ENCODE data around the gene AFG1L. TPM values are rescaled to one million over a fixed set of nuclear protein-coding genes. Genes with fewer than 3 reads are reported as not detected.

The AFG1L gene
- total RNA-seq, 1 experiment from 2014 or later = 6.3 TPM

DNA sequence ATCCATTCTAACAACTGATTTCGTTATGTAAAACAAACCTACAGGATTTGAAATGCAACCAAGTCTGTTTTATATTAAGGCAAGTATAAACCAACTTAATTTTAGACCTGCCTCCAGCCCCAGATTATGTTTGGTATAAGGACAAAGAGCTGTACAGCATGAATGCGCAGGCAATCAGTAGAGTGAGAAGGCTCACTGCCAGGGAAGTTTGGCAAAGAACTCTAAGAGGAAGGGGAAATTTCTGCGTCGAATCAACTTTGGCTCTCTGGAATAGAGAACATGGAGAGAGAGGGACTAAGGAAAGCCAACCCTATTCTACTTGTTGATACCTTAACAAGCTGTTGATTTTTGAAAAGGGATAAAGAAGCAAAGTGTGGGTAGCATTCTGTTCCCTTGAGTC is 168.9 kb downstream of the AFG1L start:
- Histone ChIP-seq H3K4me1 (peaks cover 6% of the 10 kb centered on the region), H3K4me3 (no peak overlapping the region), H3K27me3 (no peaks in the 10 kb centered on the region), H3K9me3 (replicated peaks) (no peaks in the 10 kb centered on the region), H3K36me3 (no peaks in the 10 kb centered on the region), H3K27ac (no peak overlapping the region)
- DNase-seq = no peak

DNA sequence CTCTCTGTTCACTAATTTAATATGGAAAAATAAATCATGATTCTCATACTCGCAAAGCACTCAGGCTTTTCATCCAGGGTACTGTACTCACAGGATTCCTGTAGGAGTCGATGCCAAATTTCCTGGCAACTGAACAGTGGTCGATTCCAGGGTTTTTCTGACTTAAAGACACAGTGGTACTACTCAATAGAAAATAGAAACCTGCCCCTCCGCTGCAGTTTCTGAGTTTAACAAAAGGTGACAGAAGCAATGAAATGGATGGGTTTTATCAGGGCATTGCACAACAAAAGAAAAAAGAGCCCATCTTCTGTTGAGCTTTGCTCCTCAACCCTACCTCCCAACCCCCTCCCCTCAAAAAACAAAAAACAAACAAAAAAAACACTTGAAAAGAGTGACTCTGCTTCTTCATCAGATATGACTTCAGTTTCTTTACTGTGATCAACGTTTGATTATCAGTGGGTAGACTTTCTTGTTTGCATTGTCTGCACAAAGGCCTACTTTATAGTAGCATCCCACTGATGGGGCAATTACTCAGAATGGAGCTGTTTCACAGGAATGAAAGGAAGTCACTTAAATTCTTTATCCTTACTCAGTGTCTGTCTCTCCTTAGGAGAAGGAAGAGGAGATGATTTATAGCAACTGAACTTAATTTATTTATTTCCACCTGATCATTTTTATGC is 169.7 kb downstream of the AFG1L start:
- Histone ChIP-seq H3K9me3 (replicated peaks) (no peaks in the 10 kb centered on the region), H3K27ac (no peak overlapping the region), H3K4me3 (no peak overlapping the region), H3K4me1 (peaks cover 6% of the 10 kb centered on the region), H3K27me3 (no peaks in the 10 kb centered on the region), H3K36me3 (no peaks in the 10 kb centered on the region)
- no peak for DNase-seq

DNA sequence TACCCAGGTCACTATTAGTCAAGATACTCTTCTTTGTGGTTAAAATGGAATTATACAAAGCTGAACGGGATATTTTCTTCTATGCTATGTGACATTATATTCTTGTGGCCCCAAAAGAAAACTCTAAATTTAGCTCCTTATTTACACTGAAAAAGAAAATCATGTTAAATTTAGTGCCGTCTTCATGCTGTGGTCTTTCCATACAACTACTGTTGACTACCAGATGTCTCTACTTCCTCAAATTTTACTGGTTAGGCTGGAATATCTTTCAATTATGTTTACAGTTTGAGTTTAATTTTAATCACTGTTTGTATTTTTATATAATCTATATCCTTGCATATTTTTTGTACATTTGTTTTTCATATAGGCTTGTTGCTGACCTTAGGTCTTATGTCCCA is 170.2 kb downstream of the AFG1L start:
- no peaks in the 10 kb centered on the region for H3K9me3 ChIP-seq (replicated peaks)
- H3K4me3 ChIP-seq = no peak overlapping the region
- DNase-seq = no peak
- no peak overlapping the region for H3K27ac ChIP-seq
- H3K36me3 ChIP-seq = no peaks in the 10 kb centered on the region
- peaks cover 6% of the 10 kb centered on the region for H3K4me1 ChIP-seq
- no peaks in the 10 kb centered on the region for H3K27me3 ChIP-seq

DNA sequence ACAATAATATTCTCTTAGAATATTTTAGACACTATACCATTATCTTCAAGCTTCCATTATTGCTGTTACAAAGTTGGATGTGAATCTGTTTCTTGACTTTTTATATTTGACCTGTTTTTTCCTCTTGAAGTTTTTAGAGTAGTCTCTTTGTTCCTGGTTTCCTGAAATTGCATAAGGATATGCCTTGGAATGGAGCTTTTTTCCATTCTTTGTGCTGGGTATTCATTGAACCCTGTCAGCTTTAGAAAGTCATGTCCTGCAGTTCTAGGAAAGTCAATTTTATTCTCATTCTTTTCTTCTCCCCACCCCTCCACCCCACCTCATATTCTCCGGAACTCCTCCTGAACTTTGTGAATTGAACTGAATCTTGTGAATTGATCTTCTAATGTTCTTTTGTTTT is 173.5 kb downstream of the AFG1L start:
- DNase-seq = no peak
- H3K9me3 ChIP-seq (replicated peaks) = no peaks in the 10 kb centered on the region
- no peak overlapping the region for H3K4me3 ChIP-seq
- H3K36me3 ChIP-seq = no peaks in the 10 kb centered on the region
- H3K4me1 ChIP-seq = no peaks in the 10 kb centered on the region; the same call in 1 of the 2 replicates
- no peak overlapping the region for H3K27ac ChIP-seq
- no peaks in the 10 kb centered on the region for H3K27me3 ChIP-seq

DNA sequence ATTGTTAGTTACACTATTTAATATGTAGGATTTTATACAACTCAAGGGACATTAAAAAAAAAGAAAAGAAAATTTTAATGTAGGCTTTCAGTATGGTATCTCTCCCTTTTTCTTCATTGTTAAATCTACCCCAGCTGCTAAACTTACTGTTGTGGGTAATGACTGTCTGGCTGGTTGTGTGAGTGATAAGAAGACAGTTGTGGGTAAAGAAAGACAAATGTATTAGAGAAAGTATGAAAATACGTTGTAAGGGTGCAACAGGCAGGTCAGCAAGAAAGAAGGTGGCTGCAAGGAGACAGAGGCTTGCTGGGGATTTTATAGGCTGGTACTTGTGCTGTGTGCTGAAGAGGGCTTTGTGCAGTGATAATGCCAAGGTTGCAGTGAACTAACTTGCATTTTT is 174.5 kb downstream of the AFG1L start:
- no peaks in the 10 kb centered on the region for H3K4me1 ChIP-seq
- H3K27ac ChIP-seq = no peak overlapping the region
- no peak overlapping the region for H3K4me3 ChIP-seq
- no peaks in the 10 kb centered on the region for H3K27me3 ChIP-seq
- no peak for DNase-seq
- H3K9me3 ChIP-seq (replicated peaks) = no peaks in the 10 kb centered on the region
- no peaks in the 10 kb centered on the region for H3K36me3 ChIP-seq

DNA sequence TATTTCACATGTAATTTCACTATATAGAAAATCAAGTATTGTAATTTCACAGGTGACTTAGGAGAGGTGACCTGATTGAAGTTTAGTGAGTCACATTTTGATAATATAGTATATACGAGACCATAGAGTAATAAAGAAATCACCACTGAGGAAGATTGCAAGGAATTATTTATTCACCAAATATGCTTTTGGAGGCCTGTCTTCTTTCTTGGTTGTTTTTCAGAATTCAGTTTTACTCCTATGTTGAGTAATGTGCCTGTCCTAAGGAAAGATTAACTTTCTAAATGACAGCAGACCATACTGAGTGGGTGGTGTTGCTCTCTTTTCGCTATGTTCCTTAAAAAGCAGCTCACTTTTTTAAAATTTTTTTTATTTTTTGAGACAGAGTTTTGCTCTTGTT is 178.3 kb downstream of the AFG1L start:
- Histone ChIP-seq H3K9me3 (replicated peaks) (no peaks in the 10 kb centered on the region; the same call in 1 of the 2 replicates), H3K27ac (no peak overlapping the region), H3K27me3 (no peaks in the 10 kb centered on the region), H3K4me1 (no peaks in the 10 kb centered on the region), H3K4me3 (no peak overlapping the region), H3K36me3 (no peaks in the 10 kb centered on the region)
- DNase-seq = no peak

DNA sequence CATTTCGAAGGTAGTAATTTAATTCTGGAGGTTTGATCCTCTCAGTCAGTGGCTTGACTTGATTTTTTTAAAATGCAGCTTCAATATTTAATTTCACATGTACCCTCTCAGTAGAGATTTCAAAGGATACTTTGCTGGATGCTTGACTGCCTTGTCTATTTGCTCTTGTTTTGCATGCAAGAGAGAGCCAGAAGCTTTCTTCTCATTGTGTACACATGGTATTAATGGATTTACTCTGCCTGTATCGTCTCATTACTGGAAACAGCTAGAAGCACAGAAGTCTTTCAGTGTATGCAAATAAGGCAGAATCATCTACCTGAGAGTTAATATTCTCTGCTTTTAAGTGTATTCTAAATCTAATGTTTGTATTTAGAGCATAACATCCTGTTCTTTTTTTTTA is 181.5 kb downstream of the AFG1L start:
- no peak for DNase-seq
- Histone ChIP-seq H3K9me3 (replicated peaks) (no peaks in the 10 kb centered on the region; the same call in 1 of the 2 replicates), H3K4me3 (no peak overlapping the region), H3K4me1 (no peaks in the 10 kb centered on the region), H3K27me3 (no peaks in the 10 kb centered on the region), H3K36me3 (no peaks in the 10 kb centered on the region), H3K27ac (no peak overlapping the region)

DNA sequence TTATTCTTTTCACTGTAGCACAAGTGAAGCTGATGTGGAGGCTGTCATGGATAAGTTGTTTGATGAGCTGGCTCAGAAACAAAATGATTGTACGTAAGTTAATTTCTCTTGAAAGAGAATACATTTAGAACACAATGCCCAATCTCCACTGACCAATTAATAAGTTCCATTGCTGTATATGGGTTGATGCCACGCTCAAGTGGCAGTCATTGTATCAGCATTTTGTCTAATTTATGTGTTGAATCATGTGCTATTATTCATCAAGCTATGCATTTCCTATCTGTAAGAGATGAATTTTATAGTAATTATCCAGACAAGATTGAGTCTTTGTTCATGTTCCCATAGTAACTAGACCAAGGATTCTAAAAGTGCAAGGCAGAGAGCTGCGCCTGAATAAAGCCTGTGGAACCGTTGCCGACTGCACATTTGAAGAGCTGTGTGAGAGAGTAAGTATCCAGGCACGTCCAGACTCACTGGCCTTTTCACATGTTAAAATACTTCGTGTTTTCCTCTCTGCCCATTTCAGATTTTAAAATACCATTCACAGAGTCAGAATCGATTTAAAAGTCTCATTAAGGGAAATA is 182.1 kb downstream of the AFG1L start:
- Histone ChIP-seq H3K4me3 (no peak overlapping the region), H3K9me3 (replicated peaks) (peaks cover 2% of the 10 kb centered on the region; the same call in 1 of the 2 replicates), H3K4me1 (no peaks in the 10 kb centered on the region), H3K27me3 (no peaks in the 10 kb centered on the region), H3K36me3 (no peaks in the 10 kb centered on the region), H3K27ac (no peak overlapping the region)
- DNase-seq = no peak

DNA sequence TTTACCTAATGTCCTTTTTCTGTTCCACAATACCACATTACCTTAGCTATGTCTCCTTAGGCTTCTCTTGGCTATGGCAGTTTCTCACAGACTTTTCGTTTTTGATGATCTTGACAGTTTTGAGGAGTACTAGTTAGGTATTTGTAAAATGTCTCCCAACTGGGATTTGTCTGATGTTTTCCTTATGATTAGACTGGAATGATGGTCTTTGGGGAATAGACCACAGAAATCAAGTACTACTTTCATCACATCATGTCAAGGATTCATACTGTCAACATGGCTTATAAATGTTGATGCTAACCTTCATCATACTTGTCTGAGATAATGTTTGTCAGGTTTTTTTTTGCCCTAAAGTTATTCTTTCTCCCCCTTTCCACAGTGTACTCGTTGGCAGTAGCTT is 187.7 kb downstream of the AFG1L start:
- Histone ChIP-seq H3K4me3 (no peak overlapping the region), H3K4me1 (no peaks in the 10 kb centered on the region), H3K27me3 (no peaks in the 10 kb centered on the region), H3K9me3 (replicated peaks) (0 out of 2 replicates have a peak, but pooled peaks cover 2% of the 10 kb centered on the region), H3K27ac (no peak overlapping the region), H3K36me3 (no peaks in the 10 kb centered on the region; the same call in 1 of the 2 replicates)
- DNase-seq = no peak

DNA sequence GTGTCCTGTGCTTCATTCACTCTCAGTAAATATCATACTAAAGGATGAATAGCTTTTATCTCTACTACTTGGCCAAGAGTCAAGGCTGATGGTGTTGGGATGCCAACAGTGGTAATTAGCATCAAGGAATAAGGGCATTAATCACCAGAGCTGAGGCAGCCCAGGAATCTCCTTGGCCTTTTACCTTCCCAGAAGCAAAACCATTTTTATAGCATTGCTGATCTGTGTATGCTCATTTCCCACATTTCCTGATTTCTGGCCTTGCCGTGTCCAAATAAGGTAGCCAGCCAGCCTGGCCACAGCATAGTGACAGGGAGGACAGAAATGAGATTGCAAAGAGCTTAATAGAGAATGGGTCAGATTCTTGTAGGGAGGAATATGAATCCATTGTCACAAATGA is 189.2 kb downstream of the AFG1L start:
- Histone ChIP-seq H3K36me3 (no peaks in the 10 kb centered on the region; the same call in 1 of the 2 replicates), H3K27me3 (no peaks in the 10 kb centered on the region), H3K4me3 (no peak overlapping the region), H3K9me3 (replicated peaks) (0 out of 2 replicates have a peak, but pooled peaks cover 2% of the 10 kb centered on the region), H3K4me1 (no peaks in the 10 kb centered on the region), H3K27ac (no peak overlapping the region)
- DNase-seq = no peak

DNA sequence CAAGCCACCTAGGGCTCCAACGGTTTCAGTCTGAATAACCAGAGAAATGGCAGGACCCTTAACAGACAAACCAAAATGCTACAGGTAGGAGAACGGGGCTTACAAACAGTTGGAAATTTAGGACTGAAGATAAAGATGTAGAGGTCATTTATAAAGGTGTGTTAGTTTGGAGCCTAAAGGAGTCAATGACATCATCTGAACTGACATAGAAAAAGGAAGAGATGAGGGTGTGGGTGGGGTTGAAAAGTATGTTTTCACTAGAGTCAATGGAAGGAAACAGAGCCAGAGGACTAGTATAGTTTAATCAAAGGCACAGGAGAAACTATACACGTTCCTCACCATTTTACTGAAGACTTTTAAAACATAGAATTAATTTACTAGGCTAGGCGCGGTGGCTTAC is 194.8 kb downstream of the AFG1L start:
- no peak for DNase-seq
- Histone ChIP-seq H3K27me3 (no peaks in the 10 kb centered on the region), H3K4me1 (no peaks in the 10 kb centered on the region), H3K4me3 (no peak overlapping the region), H3K27ac (no peak overlapping the region), H3K9me3 (replicated peaks) (no peaks in the 10 kb centered on the region), H3K36me3 (no peaks in the 10 kb centered on the region; the same call in 1 of the 2 replicates)

DNA sequence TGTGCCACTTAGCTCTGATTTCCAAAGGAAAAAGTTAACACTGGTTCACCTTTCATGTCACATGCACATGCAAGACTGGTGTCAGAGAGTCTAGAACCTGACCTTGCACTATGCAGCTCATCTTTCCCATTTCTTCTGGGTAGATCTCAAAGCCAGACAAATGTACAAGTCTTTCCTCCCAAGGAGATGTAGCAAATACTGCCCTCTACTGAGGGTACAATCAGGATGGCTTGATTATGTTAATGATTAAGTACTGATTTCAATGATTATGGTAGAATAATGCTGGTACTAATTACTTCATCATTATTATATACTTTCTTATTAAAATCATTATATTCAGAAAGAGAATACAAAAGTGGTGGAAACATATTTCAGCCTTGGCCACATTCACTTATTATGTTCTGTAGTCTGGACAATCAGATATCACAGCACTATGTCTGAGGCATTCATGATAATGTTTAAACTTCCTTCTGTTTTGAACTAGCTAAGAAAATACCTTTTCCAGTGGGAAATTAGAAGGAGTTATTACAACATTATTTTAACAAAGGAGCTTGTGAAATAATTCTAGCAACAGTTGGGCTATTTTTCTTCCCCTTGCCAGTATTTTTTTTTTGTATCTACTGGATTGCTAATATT is 197.4 kb downstream of the AFG1L start:
- no peaks in the 10 kb centered on the region for H3K27me3 ChIP-seq
- no peaks in the 10 kb centered on the region for H3K36me3 ChIP-seq
- H3K27ac ChIP-seq = no peak overlapping the region
- H3K9me3 ChIP-seq (replicated peaks) = no peaks in the 10 kb centered on the region
- H3K4me3 ChIP-seq = no peak overlapping the region
- no peaks in the 10 kb centered on the region for H3K4me1 ChIP-seq
- peak; percentile 13 to 62 for DNase-seq

DNA sequence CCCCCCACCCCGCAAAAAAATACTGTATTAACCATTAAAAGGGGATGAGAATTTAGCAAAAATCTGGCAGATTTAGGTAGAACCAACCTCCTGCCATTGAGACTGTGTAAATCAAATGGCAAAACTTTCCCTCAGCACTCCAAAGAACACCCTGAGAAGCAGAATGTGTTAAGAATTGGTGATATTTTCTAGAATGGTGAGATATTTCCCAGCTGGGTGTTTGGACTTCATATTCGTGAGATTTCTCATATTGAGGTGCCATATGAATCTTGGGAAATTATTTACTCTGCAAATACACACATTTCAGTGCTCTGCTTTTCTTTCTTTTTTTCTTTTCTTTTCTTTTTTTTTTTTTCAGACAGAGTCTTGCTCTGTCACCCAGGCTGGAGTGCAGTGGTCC is 199.6 kb downstream of the AFG1L start:
- Histone ChIP-seq H3K4me3 (no peak overlapping the region), H3K4me1 (no peaks in the 10 kb centered on the region), H3K9me3 (replicated peaks) (no peaks in the 10 kb centered on the region), H3K27ac (no peak overlapping the region), H3K27me3 (no peaks in the 10 kb centered on the region), H3K36me3 (no peaks in the 10 kb centered on the region)
- no peak for DNase-seq

DNA sequence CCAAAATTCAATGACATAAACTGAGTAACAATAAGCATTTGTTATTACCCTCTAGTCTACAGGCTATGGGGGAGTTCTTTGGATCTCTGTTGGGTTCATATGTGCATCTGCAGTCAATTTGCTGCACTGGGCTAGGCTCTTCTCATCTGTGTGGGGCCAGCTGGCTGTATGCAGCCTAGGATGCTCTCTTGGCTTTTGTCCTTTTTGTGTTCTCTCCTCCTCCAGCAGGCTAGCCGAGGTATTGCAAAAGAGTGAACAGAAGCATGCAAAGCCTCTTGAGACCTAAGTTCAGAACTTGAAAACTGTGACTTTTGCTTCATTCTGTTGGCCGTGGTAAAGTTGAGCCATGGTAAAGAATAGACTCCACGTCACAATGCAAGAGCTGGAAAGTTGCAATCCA is 203.0 kb downstream of the AFG1L start:
- Histone ChIP-seq H3K27me3 (no peaks in the 10 kb centered on the region), H3K4me3 (no peak overlapping the region), H3K4me1 (no peaks in the 10 kb centered on the region), H3K9me3 (replicated peaks) (no peaks in the 10 kb centered on the region), H3K27ac (no peak overlapping the region), H3K36me3 (no peaks in the 10 kb centered on the region)
- peak; percentile 17 to 44 for DNase-seq

DNA sequence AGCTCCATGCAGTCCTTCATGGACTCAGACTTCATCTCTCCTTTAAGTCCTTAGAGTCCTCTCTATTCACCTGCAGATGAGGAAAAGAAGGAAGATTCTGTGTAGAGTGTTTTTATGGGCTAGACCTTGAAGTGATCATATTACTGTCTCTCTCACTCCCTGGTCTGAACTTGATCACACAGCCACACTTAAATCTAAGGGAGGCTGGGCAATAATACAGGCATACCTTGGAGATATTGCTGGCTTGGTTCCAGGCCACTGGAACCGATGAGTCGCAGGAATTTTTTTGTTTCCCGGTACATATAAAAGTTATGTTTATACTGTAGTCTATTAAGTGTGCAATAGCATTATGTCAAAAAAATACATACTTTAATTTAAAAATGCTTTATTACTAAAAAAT is 206.7 kb downstream of the AFG1L start:
- no peak overlapping the region for H3K4me3 ChIP-seq
- no peaks in the 10 kb centered on the region for H3K9me3 ChIP-seq (replicated peaks)
- H3K27ac ChIP-seq = no peak overlapping the region
- DNase-seq = peak in 1 of 2 experiments; percentile 39
- no peaks in the 10 kb centered on the region for H3K27me3 ChIP-seq
- no peaks in the 10 kb centered on the region for H3K36me3 ChIP-seq
- no peaks in the 10 kb centered on the region for H3K4me1 ChIP-seq
